Adrenal gland (tissue), 12 donors: Measurements from ENCODE around the gene HPCA. TPM values are rescaled to one million over a fixed set of nuclear protein-coding genes. Genes with fewer than 3 reads are reported as not detected.

Experiments used
- DNase-seq, 7 donors: peaks; one replicate each; pipeline ENCODE4 v3.0.0-alpha.2; 2019 to 2020
- H3K27ac ChIP-seq, 5 donors: fragments of 200-600 bp; sonication (generic) in 4 of 5; 1 replicate in 3 of 5; 2 replicates in 2 of 5; pipeline versions ENCODE4 v1.5.1 to v1.8.0; 2016 to 2020; ENCODE audit warnings: mild to moderate bottlenecking in 1 of 5
- H3K27me3 ChIP-seq: fragments of 200-600 bp; 2 replicates; pipeline ENCODE4 v1.8.0; 2021
- H3K36me3 ChIP-seq, 2 donors: fragments of 200-600 bp; replicated peaks in 1 of 2; 1 replicate in 1 of 2; 2 replicates in 1 of 2; pipeline versions ENCODE4 v1.5.1 to v1.8.0; 2018 to 2022
- H3K4me1 ChIP-seq, 2 donors: fragments of 200-600 bp; replicated peaks in 1 of 2; 1 replicate in 1 of 2; 2 replicates in 1 of 2; pipeline versions ENCODE4 v1.5.1 to v1.8.0; 2018 to 2021
- H3K4me3 ChIP-seq, 4 donors: fragments of 200-600 bp; sonication (generic) in 3 of 4; one replicate each; pipeline ENCODE4 v1.5.1; 2016 to 2018
- H3K9me3 ChIP-seq, 3 donors: fragments of 200-600 bp; sonication (generic) in 1 of 3; replicated peaks in 1 of 3; 1 replicate in 2 of 3; 2 replicates in 1 of 3; pipeline versions ENCODE4 v1.5.1 to v1.8.0; 2016 to 2021
- CTCF ChIP-seq, 6 experiments: fragments of 450-650 bp in 4 of 6; fragments of 200-600 bp in 2 of 6; sonication (generic) in 1 of 6; IDR thresholded peaks; 1 replicate in 5 of 6; 2 replicates in 1 of 6; pipeline versions ENCODE4 v1.5.1 to v1.8.0; 2016 to 2021; ENCODE audit warnings: antibody characterized with exemption in 6 of 6, mild to moderate bottlenecking in 2 of 6, moderate library complexity in 1 of 6
- POLR2A ChIP-seq, 2 donors: fragments of 450-650 bp; IDR thresholded peaks; one replicate each; pipeline ENCODE4 v1.6.1; 2017; ENCODE audit warnings: antibody characterized with exemption in 2 of 2, mild to moderate bottlenecking in 2 of 2, moderate library complexity in 1 of 2
- WGBS, 4 donors: extraction: QIAGEN DNeasy Blood & Tissue Kit in 2 of 4; methylation state at CpG; one replicate each; pipeline versions ENCODE4 v1.1.5 to v1.1.7; 2013 to 2017; 5-methylcytosine and 5-hydroxymethylcytosine counted together
- intact Hi-C, 2 donors: fragments of 100-400 bp; cut with DNase I; formaldehyde crosslinking; loops; one replicate each; pipeline versions ENCODE4 v1.14.1 to v1.15.0; 2022 to 2023
- polyA plus RNA-seq, 3 donors: library from polyadenylated mRNA; stranded (reverse); fragments of 200-250 nt in 2 of 3; fragments of 350-450 nt in 1 of 3; fragmentation: Illumina TruSeq in 1 of 3; extraction: RNeasy Lipid Tissue Mini Kit (QIAGEN cat#74804) in 1 of 3; gene quantifications; one replicate each; pipeline ENCODE4 v1.2.3, GENCODE V29; 2013 to 2014
- total RNA-seq, 9 donors: library from RNA; depleted of rRNA in 4 of 9; stranded (reverse); fragments of >200 nt in 4 of 9; fragments of 120-200 nt in 1 of 9; fragmentation: NEBNext Ultra II Directional in 1 of 9; extraction: Animal tissue kit (Norgen Biotek cat#: 25700) in 1 of 9; gene quantifications; one replicate each; pipeline versions ENCODE4 v1.1.0 to v1.2.4, GENCODE V29; 2013 to 2023
- donor health status: healthy with polysubstance abuse.
- donor health status: Bipolar disorder and iron deficiency.
- donor health status: DM: yes; HTN: yes; CAD: no.
- donor health status: DM: no; HTN: no; CAD: no.
- donor health status: DM: no; HTN: no; CAD: no.
- donor health status: DM: yes; HTN: yes; CAD: no.

HPCA gene
- total and polyA plus RNA-seq, 12 donors = 0.17 to 3.1 (median 0.62) TPM; not detected in 6

- Histone ChIP-seq H3K4me3 (peak overlapping the region in 1 of 4 donors; percentile 63), H3K4me1 (peaks cover 0 to 17% of the 10 kb centered on the region in 2 donors), H3K36me3 (peaks cover 0 to 6% of the 10 kb centered on the region in 2 donors), H3K9me3 (no peaks in the 10 kb centered on the region), H3K27me3 (no peaks in the 10 kb centered on the region), H3K27ac (peak overlapping the region in 1 of 5 donors; percentile 57)
- no peak for TF ChIP-seq CTCF (IDR thresholded peaks at IDR 0.05)
- no peak for TF ChIP-seq POLR2A (IDR thresholded peaks at IDR 0.05)
- peak in 2 of 7 donors; percentile 20 to 54 for DNase-seq
- 49 to 56% (median 50%) methylated on average over 10 to 13 of the region's 13 CpGs for WGBS, 4 donors
- intact Hi-C loops = loop anchor here in 1 of 2 donors (10.0 kb wide), 2 partner anchors 157 to 347 kb away; no protein-coding TSS in a partner anchor
Measured at GRCh38 chr1:32871364-32872191, 14.7 kb upstream of the HPCA start.

DNA sequence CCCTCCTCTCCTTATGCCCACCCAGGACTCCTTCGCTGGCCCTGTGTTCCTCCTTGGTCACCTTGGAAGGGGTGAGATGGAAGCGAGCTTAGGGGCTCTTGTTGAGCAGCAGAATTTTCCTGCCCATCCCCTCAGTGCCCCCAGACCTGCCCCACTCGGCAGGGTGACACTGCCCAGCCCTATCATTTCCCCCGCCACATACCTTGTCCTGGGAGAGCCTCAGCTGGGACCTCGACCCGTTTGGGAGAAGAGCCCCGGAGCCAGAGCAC, 14.2 kb upstream of the HPCA start:
- Histone ChIP-seq H3K36me3 (peaks cover 0 to 6% of the 10 kb centered on the region in 2 donors), H3K4me1 (peaks cover 0 to 21% of the 10 kb centered on the region in 2 donors), H3K9me3 (no peaks in the 10 kb centered on the region), H3K27ac (no peak overlapping the region), H3K4me3 (no peak overlapping the region), H3K27me3 (no peaks in the 10 kb centered on the region)
- intact Hi-C loops = loop anchor here in 1 of 2 donors (10.0 kb wide), 2 partner anchors 157 to 347 kb away; no protein-coding TSS in a partner anchor
- WGBS, 4 donors = 55 to 65% (median 64%) methylated on average over 7 of the region's 7 CpGs
- peak in 2 of 7 donors; percentile 17 to 46 for DNase-seq
- TF ChIP-seq POLR2A (IDR thresholded peaks at IDR 0.05) (no peak), CTCF (IDR thresholded peaks at IDR 0.05) (no peak)

DNA sequence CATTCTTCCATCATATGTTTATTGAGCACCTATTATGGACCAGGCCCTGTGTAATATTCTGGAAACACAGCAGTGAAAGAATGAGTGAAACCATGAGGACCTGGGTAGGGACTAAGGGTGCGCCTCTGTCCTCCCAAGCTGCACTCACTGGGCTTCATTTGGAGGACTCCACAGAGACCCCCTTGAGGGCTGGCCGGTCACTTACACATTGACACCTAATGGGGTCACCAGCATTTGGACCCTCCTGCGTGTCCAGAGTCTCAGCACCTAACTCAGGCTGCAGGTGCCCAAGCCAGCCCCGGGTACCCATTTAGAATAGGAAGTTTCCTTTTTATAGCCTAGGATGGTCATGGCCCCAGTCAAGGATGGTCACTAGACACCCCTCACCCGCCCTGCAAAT, 12.8 kb upstream of the HPCA start:
- no peaks in the 10 kb centered on the region for H3K27me3 ChIP-seq
- intact Hi-C loops = loop anchor here in 1 of 2 donors (10.0 kb wide), 2 partner anchors 159 to 349 kb away; no protein-coding TSS in a partner anchor
- DNase-seq = peak in 2 of 7 donors; percentile 15 to 49
- no peak overlapping the region for H3K4me3 ChIP-seq
- H3K36me3 ChIP-seq = no peaks in the 10 kb centered on the region
- H3K9me3 ChIP-seq = no peaks in the 10 kb centered on the region
- WGBS, 4 donors = 71 to 87% (median 76%) methylated on average over 2 to 5 of the region's 5 CpGs
- no peak for TF ChIP-seq POLR2A (IDR thresholded peaks at IDR 0.05)
- H3K4me1 ChIP-seq = peaks cover 0 to 21% of the 10 kb centered on the region in 2 donors
- H3K27ac ChIP-seq = no peak overlapping the region

DNA sequence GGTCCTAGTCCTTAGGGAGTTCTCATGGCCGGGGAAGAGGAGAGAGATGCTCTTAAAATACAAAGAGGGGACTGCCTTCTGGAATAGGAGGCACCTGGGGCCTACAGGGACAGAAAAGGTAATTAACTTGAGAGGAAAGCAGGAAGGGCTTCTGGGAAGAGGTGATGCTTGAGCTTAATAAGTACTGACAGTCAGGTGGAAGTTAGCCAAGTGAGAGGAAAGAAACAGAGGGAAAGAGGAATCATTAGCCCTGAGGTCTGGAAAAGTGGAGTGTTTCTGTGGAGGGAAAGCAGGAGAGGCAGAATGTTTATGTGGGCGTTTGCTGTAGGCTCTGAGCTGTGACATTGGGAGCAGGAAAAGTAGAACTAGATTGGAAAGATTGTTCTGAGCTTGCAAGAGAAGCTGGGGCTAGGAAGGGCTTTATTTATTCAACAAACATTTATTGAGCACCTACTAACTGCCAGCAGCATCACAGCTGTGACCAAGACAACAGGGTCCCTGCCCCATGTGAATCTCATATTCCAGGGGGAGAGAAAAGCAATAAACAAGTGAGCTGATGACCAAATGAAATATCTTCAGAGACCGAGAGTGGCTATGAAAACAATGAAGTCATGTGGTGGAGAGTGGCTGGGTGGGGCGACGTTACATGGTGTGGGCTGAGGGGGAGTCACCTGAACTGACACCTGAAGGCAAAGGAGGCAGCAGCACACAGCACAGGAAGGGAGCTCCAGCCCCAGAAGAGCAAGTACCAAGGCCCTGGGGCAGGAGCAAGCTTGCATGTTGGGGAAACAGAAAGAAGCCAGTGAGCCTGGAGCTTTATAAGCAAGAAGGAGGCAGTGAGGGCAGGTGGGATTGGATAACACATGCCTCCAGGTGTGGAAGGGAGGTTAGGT, 11.2 kb upstream of the HPCA start:
- no peaks in the 10 kb centered on the region for H3K27me3 ChIP-seq
- peaks cover 0 to 16% of the 10 kb centered on the region in 2 donors for H3K4me1 ChIP-seq
- no peak overlapping the region for H3K4me3 ChIP-seq
- no peaks in the 10 kb centered on the region for H3K9me3 ChIP-seq
- intact Hi-C loops = loop anchor here in 1 of 2 donors (10.0 kb wide), 2 partner anchors 160 to 350 kb away; no protein-coding TSS in a partner anchor
- TF ChIP-seq POLR2A (IDR thresholded peaks at IDR 0.05) = no peak
- TF ChIP-seq CTCF (IDR thresholded peaks at IDR 0.05) = no peak
- peak in 1 of 7 donors; percentile 12 for DNase-seq
- 72 to 77% (median 74%) methylated on average over 5 of the region's 5 CpGs for WGBS, 4 donors
- no peak overlapping the region for H3K27ac ChIP-seq
- no peaks in the 10 kb centered on the region for H3K36me3 ChIP-seq
